ENCODE results near the gene SCGB3A1.

The SCGB3A1 gene

DNA sequence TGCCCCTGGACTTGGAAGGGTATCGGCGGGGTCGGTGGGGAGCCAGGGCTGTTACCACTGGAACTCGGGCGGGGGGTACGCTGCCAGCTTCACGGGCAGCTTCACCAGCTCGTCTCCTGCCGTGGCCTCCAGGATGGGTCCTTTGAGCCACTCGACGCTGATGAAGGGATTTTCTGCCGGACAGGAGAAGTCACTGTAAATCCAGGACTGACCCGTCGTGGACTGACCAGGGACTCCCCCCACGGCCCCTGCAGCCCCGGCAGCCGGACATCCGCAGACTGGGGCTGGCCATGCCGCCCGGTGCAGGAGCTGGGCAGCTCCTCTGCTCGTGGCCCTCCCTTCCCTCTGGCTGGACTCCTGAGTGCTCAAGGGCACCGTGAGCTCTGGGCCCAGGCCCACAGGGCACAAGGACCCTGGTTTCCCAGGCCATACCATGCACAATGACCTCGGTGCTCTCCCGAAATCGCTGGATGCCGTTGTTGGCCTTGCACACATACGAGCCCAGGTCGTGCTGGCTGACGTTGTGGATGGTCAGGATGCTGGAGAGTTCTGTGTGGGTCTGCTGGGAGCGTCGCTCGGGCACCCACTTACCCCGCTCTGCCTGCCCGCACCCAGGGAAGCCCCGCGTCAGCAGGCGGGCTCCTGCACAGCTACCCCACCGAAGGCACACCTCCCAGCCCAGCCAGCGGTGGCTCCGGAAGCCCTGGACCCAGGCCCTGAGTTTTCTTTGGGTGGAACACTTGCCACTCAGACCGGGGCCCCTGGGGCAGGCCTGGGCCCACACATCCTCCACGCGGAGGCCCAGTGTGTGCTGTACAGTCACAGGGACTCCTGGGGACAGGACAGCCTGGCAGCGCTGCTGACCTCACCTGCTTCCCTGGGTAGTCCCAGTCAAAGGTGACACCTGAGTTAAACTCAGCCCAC is 37.8 kb upstream of the SCGB3A1 start:
- TF ChIP-seq, protein P1, sequence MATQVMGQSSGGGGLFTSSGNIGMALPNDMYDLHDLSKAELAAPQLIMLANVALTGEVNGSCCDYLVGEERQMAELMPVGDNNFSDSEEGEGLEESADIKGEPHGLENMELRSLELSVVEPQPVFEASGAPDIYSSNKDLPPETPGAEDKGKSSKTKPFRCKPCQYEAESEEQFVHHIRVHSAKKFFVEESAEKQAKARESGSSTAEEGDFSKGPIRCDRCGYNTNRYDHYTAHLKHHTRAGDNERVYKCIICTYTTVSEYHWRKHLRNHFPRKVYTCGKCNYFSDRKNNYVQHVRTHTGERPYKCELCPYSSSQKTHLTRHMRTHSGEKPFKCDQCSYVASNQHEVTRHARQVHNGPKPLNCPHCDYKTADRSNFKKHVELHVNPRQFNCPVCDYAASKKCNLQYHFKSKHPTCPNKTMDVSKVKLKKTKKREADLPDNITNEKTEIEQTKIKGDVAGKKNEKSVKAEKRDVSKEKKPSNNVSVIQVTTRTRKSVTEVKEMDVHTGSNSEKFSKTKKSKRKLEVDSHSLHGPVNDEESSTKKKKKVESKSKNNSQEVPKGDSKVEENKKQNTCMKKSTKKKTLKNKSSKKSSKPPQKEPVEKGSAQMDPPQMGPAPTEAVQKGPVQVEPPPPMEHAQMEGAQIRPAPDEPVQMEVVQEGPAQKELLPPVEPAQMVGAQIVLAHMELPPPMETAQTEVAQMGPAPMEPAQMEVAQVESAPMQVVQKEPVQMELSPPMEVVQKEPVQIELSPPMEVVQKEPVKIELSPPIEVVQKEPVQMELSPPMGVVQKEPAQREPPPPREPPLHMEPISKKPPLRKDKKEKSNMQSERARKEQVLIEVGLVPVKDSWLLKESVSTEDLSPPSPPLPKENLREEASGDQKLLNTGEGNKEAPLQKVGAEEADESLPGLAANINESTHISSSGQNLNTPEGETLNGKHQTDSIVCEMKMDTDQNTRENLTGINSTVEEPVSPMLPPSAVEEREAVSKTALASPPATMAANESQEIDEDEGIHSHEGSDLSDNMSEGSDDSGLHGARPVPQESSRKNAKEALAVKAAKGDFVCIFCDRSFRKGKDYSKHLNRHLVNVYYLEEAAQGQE (IDR thresholded peaks at IDR 0.05; ENCODE audit: insufficient read depth in 1 of 2, low read depth in 2 of 2, low read length in 2 of 2) = no peak
- no peak for TF ChIP-seq POLR2AphosphoS5 (IDR thresholded peaks at IDR 0.05; ENCODE audit: low read depth, low read length)
- no peak for TF ChIP-seq FOXP2 (optimal IDR thresholded peaks at IDR 0.05; ENCODE audit: borderline replicate concordance, extremely low read depth, extremely low read length, insufficient read depth)
- TF ChIP-seq SIN3A (IDR thresholded peaks at IDR 0.05; ENCODE audit: borderline replicate concordance, insufficient read depth, low read length) = no peak
- no peak for TF ChIP-seq TAF1 (IDR thresholded peaks at IDR 0.05; ENCODE audit: borderline replicate concordance, insufficient read depth, low read length)

DNA sequence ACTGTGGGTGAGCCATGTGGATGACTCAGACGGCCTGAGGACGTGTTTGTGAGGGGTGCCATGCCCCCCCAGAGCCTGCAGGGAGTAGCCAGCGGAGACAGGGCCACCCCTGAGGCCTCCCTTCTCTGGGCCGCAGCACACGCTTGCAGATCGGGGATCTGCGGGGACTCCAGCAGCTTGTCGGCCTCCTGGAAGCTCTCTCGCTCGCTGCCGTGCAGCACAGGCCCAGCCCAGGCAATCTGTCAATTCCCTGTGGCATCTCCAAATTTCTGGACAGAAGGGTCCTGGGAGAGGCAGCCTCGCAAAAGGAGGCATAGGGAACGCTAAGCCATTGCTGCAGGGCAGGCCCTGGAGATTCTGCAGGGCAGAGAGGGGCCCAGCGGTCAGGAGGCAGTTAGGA is 36.9 kb upstream of the SCGB3A1 start:
- no peak for TF ChIP-seq SIN3A (IDR thresholded peaks at IDR 0.05; ENCODE audit: borderline replicate concordance, insufficient read depth, low read length)
- TF ChIP-seq, protein P1 (IDR thresholded peaks at IDR 0.05; ENCODE audit: insufficient read depth in 1 of 2, low read depth in 2 of 2, low read length in 2 of 2) = no peak
- no peak for TF ChIP-seq TAF1 (IDR thresholded peaks at IDR 0.05; ENCODE audit: borderline replicate concordance, insufficient read depth, low read length)
- TF ChIP-seq POLR2AphosphoS5 (IDR thresholded peaks at IDR 0.05; ENCODE audit: low read depth, low read length) = no peak
- TF ChIP-seq FOXP2 (optimal IDR thresholded peaks at IDR 0.05; ENCODE audit: borderline replicate concordance, extremely low read depth, extremely low read length, insufficient read depth) = no peak

DNA sequence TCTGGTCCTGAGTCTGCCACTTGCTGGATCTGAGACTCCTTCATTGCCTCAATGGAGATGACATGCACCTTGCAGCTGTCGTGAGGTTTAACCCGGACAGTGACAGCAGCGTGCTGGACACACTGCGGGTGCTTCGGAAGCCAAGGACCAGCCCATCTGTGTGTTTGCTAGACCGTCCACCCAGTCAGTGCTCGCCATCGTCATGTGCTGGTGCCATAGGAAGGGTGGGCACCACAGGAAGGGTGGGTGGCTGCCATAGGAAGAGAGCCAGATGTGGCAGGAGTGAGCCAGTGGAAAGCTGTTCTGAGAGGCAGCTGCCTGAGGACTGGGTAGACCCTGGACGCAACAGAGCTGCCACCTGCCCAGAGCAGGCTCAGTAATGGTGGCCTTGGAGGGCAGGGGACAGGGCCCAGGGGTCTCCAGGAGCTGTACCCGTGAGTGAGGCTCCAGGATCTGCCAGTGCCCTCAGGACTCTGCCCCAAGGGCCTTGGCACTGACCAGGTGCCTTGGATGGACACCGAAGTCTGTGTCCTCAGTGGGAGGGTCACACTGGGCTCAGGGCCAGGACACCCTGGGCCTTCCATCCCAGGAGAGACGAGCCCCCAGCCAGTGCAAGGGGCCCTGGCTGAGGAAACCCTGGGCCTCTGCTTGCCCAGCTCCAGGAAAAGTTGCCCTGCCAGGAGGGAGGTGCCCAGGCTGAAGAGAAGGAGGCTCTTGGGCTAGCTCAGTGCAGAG is 36.3 kb upstream of the SCGB3A1 start:
- no peak for TF ChIP-seq FOXP2 (optimal IDR thresholded peaks at IDR 0.05; ENCODE audit: borderline replicate concordance, extremely low read depth, extremely low read length, insufficient read depth)
- no peak for TF ChIP-seq SIN3A (IDR thresholded peaks at IDR 0.05; ENCODE audit: borderline replicate concordance, insufficient read depth, low read length)
- TF ChIP-seq, protein P1 (IDR thresholded peaks at IDR 0.05; ENCODE audit: insufficient read depth in 1 of 2, low read depth in 2 of 2, low read length in 2 of 2) = no peak
- no peak for TF ChIP-seq POLR2AphosphoS5 (IDR thresholded peaks at IDR 0.05; ENCODE audit: low read depth, low read length)
- no peak for TF ChIP-seq TAF1 (IDR thresholded peaks at IDR 0.05; ENCODE audit: borderline replicate concordance, insufficient read depth, low read length)

DNA sequence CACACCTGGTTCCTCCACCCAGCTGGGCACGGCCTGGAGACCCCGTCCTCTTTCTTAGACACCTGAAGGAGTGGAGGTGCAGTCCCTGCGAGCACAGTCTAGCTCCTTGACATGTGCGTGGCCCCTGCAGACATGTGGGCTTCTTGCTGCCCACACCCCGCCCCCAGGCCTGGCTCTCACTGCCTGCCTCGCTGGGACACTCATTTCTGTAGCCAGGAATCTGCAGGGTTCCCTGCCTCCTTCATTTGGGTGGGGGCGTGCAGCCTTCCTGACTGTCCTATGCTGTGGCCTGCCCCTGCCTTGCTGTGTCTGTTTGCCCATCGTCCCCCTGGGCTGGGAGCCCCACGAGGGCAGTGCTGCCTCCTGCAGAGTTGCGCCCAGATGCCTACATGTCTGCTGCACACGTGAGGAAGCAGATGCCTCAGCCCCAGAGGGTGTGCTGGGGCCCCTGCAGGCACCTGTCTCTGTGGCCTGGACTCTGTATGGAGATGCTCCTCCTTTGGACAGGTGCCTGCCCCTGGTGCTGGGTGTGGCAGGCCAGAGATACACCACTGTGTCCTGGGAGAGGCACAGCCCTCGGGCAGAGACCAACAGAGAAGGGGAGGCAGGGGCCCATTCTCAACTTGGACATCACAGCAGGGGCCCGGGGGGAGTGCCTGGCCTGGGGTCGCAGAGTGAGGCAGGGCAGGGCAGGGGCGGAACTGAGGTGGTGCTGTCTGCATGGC is 35.5 kb upstream of the SCGB3A1 start:
- TF ChIP-seq, protein P1 (IDR thresholded peaks at IDR 0.05; ENCODE audit: insufficient read depth in 1 of 2, low read depth in 2 of 2, low read length in 2 of 2) = no peak
- TF ChIP-seq SIN3A (IDR thresholded peaks at IDR 0.05; ENCODE audit: borderline replicate concordance, insufficient read depth, low read length) (no peak), FOXP2 (optimal IDR thresholded peaks at IDR 0.05; ENCODE audit: borderline replicate concordance, extremely low read depth, extremely low read length, insufficient read depth) (no peak), POLR2AphosphoS5 (IDR thresholded peaks at IDR 0.05; ENCODE audit: low read depth, low read length) (no peak), TAF1 (IDR thresholded peaks at IDR 0.05; ENCODE audit: borderline replicate concordance, insufficient read depth, low read length) (no peak)

Data from PFSK-1 (cell line).